ENCODE results near the gene RPS6KA2.

Gene RPS6KA2

DNA sequence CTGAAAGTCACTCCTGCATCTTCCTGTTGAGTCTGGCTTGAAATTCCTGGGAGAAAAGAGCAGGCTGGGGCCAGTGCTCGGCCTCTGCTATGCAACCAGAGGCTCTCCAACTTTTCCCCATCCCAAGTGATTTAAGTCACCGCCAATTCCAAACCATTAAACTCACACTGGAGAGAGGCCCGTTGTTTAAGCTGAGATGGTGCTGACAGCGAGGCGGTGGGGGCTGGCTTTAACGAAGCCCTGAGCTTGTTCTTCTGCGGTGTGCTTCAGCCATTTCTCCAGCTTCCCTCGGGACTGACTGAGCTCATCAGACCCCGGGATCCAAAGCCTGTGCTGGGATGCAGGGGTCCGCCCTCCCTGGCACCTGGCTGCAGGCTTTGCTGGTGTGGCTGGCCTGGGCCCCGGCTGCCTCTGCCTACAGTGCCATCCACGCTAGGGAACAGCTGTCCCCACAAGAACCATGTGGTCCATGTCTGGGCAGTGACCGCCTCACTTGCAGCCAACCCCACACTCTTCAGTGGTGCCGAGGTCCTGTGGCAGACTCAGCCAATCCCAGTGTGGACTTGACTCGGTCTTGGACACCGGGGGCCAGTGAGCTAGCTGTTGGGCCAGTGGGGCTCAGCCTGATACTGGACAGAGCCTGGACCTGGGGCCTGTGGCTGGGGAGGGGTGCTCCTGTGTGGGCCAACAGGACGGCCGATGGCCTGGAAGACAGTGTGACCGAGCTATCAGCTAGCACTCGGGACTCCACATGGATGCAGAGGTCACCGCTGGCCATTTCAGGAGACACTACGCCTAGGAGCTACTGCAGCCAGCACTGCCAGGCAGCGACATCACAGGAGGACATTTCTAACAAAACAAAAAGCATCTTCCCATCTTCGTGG is 61.7 kb downstream of the RPS6KA2 start:
- in situ Hi-C loops (cut with MboI; ENCODE audit: low pct_unique_long_range_greater_than_20kb, low sequenced_read_pairs, unreplicated experiment): no loop called here
- no peak for DNase-seq (ENCODE audit: low spot score)
- TF ChIP-seq, protein P1, sequence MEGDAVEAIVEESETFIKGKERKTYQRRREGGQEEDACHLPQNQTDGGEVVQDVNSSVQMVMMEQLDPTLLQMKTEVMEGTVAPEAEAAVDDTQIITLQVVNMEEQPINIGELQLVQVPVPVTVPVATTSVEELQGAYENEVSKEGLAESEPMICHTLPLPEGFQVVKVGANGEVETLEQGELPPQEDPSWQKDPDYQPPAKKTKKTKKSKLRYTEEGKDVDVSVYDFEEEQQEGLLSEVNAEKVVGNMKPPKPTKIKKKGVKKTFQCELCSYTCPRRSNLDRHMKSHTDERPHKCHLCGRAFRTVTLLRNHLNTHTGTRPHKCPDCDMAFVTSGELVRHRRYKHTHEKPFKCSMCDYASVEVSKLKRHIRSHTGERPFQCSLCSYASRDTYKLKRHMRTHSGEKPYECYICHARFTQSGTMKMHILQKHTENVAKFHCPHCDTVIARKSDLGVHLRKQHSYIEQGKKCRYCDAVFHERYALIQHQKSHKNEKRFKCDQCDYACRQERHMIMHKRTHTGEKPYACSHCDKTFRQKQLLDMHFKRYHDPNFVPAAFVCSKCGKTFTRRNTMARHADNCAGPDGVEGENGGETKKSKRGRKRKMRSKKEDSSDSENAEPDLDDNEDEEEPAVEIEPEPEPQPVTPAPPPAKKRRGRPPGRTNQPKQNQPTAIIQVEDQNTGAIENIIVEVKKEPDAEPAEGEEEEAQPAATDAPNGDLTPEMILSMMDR (IDR thresholded peaks at IDR 0.05; ENCODE audit: extremely low read depth, insufficient read depth, missing control alignments): no peak

DNA sequence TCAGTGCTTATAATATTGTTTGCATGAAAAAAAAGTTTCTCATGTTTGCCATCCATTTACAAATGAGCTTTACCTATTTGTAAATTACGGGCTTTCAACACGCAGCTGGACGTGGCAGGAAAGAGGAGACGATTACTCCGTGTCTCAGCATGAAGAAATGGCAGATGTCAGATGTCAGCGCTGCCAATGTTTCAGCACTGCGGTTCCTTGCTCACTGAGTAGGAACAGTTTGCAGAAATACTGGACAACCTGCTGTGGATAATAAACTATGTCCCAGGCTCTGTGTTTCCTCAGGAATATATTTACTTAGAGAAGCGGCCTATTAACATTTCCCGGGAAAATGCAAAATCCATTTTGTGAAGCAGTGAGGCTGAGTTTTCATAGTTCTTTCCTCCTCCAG is 63.2 kb downstream of the RPS6KA2 start:
- in situ Hi-C loops (cut with MboI; ENCODE audit: low pct_unique_long_range_greater_than_20kb, low sequenced_read_pairs, unreplicated experiment): no loop called here
- no peak for DNase-seq (ENCODE audit: low spot score)
- TF ChIP-seq, protein P1 (IDR thresholded peaks at IDR 0.05; ENCODE audit: extremely low read depth, insufficient read depth, missing control alignments): no peak

DNA sequence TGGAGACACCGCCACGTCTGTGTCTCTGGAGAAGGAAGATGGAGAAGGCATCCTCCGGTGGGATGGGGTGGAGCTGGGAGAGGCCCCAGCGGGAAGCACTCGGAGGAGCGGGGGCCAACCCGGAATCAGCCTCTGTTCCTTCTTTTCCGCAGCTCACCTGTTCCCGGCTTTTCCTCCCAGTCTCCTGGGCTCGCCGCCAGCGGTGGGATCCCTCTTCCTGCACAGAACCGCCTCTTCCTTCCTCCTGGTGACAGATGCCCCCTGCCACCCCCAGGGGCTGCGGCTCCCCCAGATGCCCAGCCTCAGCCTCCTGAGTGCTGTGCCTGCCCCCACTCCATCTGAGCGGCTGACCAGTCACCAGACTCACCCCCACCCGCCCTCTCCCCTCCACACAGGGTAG is 63.9 kb downstream of the RPS6KA2 start:
- TF ChIP-seq, protein P1 (IDR thresholded peaks at IDR 0.05; ENCODE audit: extremely low read depth, insufficient read depth, missing control alignments): no peak
- in situ Hi-C loops (cut with MboI; ENCODE audit: low pct_unique_long_range_greater_than_20kb, low sequenced_read_pairs, unreplicated experiment): no loop called here
- DNase-seq (ENCODE audit: low spot score): no peak

DNA sequence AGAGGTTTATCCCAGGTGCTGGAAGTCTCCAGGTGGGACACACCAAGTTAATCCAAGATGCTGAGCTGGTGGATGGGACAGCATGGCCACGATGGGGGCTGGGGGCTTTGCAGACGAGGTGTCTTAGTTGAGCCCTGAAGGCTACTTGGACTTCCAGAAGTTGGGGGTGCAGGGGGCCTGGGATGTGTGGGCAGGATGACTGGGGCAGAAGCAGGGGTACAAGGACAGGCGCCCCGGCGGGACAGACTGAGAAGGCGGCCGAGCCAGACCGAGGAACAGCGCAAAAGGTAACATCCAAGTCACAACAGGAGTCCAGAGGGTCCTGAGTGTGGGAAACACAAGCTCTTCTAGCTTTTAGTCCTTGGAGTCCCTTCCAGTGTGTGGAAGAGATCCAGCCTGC is 64.3 kb downstream of the RPS6KA2 start:
- in situ Hi-C loops (cut with MboI; ENCODE audit: low pct_unique_long_range_greater_than_20kb, low sequenced_read_pairs, unreplicated experiment): no loop called here
- TF ChIP-seq, protein P1 (IDR thresholded peaks at IDR 0.05; ENCODE audit: extremely low read depth, insufficient read depth, missing control alignments): no peak
- no peak for DNase-seq (ENCODE audit: low spot score)

DNA sequence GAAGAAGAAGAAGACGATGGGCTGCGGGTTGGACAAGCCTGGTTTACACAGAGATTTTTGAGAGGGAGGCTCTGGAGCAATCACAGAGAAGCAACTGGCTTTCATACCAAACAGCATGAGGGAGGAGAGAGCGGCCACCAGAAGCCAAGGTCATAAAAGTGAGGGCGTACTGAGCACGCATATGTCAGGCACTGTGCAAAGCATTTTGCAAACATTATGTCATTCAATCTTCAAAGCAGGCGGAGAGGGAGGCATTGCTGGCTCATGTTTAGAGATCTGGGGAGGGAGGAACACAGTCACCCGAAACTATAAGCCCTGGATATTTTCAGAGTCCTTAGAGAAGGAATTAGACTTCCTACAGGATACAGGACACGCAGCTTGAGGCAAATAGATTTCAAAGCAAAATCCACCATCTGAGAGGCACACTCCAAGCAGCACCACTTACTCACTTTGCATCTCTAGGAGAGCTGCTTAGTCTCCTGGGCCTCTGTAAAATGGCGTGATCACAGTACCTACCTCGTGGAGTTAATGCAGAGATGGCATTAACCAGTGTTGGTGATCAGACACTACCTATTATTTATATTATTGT is 65.2 kb downstream of the RPS6KA2 start:
- in situ Hi-C loops (cut with MboI; ENCODE audit: low pct_unique_long_range_greater_than_20kb, low sequenced_read_pairs, unreplicated experiment): no loop called here
- no peak for DNase-seq (ENCODE audit: low spot score)
- TF ChIP-seq, protein P1 (IDR thresholded peaks at IDR 0.05; ENCODE audit: extremely low read depth, insufficient read depth, missing control alignments): no peak

DNA sequence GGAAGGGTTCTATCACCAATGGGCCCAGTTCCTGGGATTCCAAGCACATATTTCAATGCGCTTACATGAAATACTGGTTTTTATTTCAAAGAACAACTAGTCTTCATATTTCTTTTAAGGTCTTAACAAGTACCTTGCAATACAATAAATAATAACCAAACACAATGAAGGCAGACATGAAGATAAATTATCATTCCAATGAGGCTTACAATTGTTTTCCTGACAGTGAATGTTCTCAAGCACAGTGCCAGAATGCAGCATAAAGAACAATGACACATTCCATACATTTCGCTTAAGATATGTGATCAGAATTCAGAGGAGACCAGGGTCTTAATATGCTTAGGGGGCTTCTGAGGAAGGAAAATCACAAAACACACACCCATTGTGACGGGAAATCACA is 66.8 kb downstream of the RPS6KA2 start:
- TF ChIP-seq, protein P1 (IDR thresholded peaks at IDR 0.05; ENCODE audit: extremely low read depth, insufficient read depth, missing control alignments): no peak
- no peak for DNase-seq (ENCODE audit: low spot score)
- in situ Hi-C loops (cut with MboI; ENCODE audit: low pct_unique_long_range_greater_than_20kb, low sequenced_read_pairs, unreplicated experiment): no loop called here

Data from GM13977 (cell line).